Duodenal mucosa (tissue), 2 donors: ENCODE results near the gene HHAT.

Source experiments
- H3K27ac ChIP-seq: one replicate; pipeline ENCODE4 v1.7.0; 2013; ENCODE audit warnings: low read depth, low read length
- H3K27me3 ChIP-seq, 2 donors: one replicate each; pipeline ENCODE4 v1.7.0; 2013; ENCODE audit warnings: low read length in 2 of 2, control low read depth in 1 of 2; ENCODE audit not compliant: insufficient read depth in 2 of 2, control insufficient read depth in 1 of 2
- H3K36me3 ChIP-seq, 2 donors: one replicate each; pipeline ENCODE4 v1.7.0; 2013; ENCODE audit warnings: low read length in 2 of 2, control low read depth in 1 of 2; ENCODE audit not compliant: insufficient read depth in 2 of 2, control insufficient read depth in 1 of 2
- H3K4me1 ChIP-seq, 2 donors: one replicate each; pipeline ENCODE4 v1.7.0; 2013; ENCODE audit warnings: low read length in 2 of 2, control low read depth in 1 of 2; ENCODE audit not compliant: insufficient read depth in 2 of 2, control insufficient read depth in 1 of 2
- H3K4me3 ChIP-seq, 2 donors: one replicate each; pipeline ENCODE4 v1.7.0; 2013; ENCODE audit warnings: low read length in 2 of 2, low read depth in 1 of 2
- H3K9ac ChIP-seq, 2 donors: one replicate each; pipeline ENCODE4 v1.7.0; 2013; ENCODE audit warnings: low read length in 2 of 2, low read depth in 1 of 2
- H3K9me3 ChIP-seq, 2 donors: one replicate each; pipeline ENCODE4 v1.7.0; 2013; ENCODE audit warnings: low read length in 2 of 2, control low read depth in 1 of 2; ENCODE audit not compliant: control insufficient read depth in 1 of 2

HHAT gene

DNA sequence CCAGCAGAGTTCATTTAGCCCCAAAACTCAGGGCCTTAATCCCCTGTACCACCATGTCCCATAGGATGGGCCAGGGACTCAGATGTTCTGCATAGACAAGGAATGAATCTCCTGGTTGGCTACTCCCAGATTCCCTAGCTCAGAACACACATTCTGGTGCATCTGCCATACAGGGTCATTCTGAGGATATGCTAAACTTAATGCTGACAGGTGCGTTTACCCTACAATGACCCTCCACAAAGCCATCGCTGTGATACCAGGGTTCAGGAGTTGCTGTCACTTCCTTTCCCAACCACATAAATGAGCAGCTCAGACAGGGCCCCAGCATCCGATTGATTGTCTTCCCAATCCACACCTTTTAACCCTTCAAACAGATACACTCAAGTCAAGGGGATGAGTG lies 32.0 kb upstream of the HHAT start:
- H3K36me3 ChIP-seq: no peaks in the 10 kb centered on the region
- H3K4me3 ChIP-seq: no peak overlapping the region
- H3K9ac ChIP-seq: no peak overlapping the region
- peaks cover 6 to 13% of the 10 kb centered on the region in 2 donors for H3K4me1 ChIP-seq
- no peaks in the 10 kb centered on the region for H3K9me3 ChIP-seq
- H3K27ac ChIP-seq: no peak overlapping the region
- peaks cover 0 to 5% of the 10 kb centered on the region in 2 donors for H3K27me3 ChIP-seq

DNA sequence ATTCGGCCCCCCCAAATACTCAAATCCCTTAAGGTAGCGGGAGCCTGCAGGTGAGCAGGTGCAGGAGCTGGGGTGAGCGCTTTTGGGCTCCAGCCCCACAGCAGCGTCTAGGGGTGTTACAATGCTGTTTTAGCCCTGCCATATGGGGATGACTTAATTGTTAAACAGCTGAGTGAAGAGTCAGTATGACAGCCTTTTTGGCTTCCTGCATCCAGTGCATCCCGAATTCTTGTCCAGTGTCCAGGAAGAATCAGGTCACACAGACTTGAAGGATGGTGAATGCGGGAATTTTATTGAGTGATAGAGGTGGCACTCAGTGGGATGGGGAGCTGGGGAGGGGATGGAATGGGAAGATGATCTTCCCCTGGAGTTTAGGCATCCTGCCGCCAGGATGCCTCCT lies 30.4 kb upstream of the HHAT start:
- Histone ChIP-seq H3K36me3 (no peaks in the 10 kb centered on the region), H3K27ac (no peak overlapping the region), H3K9ac (no peak overlapping the region), H3K4me1 (peaks cover 6% of the 10 kb centered on the region in 2 donors), H3K9me3 (no peaks in the 10 kb centered on the region), H3K27me3 (peaks cover 0 to 5% of the 10 kb centered on the region in 2 donors), H3K4me3 (no peak overlapping the region)

DNA sequence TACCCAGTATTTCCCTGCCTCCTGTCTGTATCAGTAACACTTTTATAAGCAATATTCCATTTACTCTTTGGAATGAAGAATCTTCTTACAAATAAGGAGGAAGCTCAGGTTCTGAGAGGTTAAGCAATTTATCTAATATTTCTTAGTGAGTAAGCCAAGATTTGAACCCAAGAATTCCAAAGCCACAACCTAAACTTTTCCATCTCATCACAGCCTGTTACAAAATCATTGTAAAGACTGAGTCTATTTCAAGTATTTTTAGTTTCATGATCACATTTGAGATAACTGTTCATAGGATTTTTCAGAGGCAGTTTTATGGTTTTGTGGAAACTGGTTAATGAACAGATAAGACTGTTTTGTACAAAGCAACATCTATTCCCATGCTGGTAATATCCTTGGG lies 29.8 kb upstream of the HHAT start:
- Histone ChIP-seq H3K4me1 (peaks cover 3 to 6% of the 10 kb centered on the region in 2 donors), H3K9me3 (no peaks in the 10 kb centered on the region), H3K27ac (no peak overlapping the region), H3K36me3 (no peaks in the 10 kb centered on the region), H3K4me3 (no peak overlapping the region), H3K27me3 (no peaks in the 10 kb centered on the region), H3K9ac (no peak overlapping the region)

DNA sequence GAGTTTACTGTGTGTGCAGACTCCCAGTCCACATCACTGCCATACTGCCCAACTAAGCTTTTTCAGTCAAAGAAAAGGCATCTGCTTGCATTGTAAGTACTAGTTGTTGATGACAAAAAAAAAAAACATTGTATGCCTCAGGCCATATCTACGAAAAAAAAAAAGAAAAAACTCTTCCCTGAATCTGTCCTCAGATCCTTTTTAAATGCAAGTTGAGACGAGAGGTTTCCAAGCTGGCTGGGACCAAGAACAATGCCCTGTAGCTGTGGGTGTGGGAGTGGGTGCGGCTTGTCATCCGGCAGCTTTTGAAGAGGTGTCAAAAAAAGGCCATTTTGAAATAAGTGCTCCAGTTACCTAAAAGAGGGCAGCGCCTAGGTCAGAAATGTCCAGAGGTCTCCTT lies 29.2 kb upstream of the HHAT start:
- Histone ChIP-seq H3K4me1 (peaks cover 3 to 5% of the 10 kb centered on the region in 2 donors), H3K27ac (no peak overlapping the region), H3K36me3 (no peaks in the 10 kb centered on the region)

DNA sequence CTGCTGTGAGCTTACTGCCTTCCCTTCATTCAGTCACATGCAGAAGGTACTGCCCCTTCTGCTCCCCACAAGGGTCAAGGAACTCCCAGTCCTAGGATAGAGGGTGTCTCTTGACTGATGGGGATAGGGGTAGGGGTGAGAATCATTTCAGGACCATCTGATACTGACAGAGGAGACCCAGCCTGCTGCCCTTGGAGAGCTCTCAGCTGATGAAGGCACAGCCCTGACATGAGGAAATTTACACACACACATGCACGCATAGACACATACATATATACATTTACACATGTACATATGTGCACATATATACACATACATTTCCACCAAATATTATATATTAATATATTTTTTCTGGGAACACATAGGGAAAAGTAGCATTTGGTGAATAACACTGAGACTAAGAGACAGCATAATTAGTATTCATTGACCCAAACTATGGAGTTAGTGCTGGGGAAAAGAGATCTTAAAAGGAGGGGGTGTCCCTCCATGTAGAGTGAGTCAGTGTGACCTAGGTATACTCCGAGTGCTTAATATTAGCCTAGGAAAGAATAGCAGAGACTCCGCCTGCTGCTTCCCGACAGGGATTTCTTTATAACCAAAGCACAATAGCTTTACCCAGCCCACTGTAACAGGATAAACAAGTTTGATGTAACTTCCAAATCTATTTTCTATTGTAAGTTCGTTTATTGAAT lies 27.6 kb upstream of the HHAT start:
- Histone ChIP-seq H3K4me3 (no peak overlapping the region), H3K9me3 (no peaks in the 10 kb centered on the region), H3K36me3 (no peaks in the 10 kb centered on the region), H3K27me3 (no peaks in the 10 kb centered on the region), H3K4me1 (no peaks in the 10 kb centered on the region), H3K9ac (no peak overlapping the region), H3K27ac (no peak overlapping the region)

More for the DNA sequence above, 29.2 kb upstream of the HHAT start:
- H3K9ac ChIP-seq: no peak overlapping the region
- no peaks in the 10 kb centered on the region for H3K27me3 ChIP-seq
- H3K9me3 ChIP-seq: no peaks in the 10 kb centered on the region
- H3K4me3 ChIP-seq: no peak overlapping the region

DNA sequence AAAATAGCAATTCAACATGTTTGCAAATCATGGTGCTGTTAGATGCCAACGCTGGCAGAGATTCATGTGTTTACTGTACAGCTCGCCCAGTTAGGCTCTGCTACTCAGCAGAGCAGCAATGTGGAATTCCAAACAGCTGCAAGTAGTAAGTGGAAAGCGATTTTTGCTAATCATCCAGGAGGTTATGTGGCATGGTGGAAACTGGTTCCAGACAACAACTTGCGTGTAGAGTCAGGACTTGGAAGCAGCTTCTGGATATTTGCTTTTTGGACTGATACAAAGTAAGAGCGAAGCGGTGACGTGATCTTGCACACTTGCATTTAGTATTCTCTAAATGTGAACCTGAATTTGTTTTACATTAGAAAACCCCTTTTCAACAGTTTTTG lies 27.1 kb upstream of the HHAT start:
- Histone ChIP-seq H3K27me3 (no peaks in the 10 kb centered on the region), H3K9me3 (no peaks in the 10 kb centered on the region), H3K4me1 (no peaks in the 10 kb centered on the region), H3K9ac (no peak overlapping the region), H3K27ac (no peak overlapping the region), H3K4me3 (no peak overlapping the region), H3K36me3 (no peaks in the 10 kb centered on the region)

DNA sequence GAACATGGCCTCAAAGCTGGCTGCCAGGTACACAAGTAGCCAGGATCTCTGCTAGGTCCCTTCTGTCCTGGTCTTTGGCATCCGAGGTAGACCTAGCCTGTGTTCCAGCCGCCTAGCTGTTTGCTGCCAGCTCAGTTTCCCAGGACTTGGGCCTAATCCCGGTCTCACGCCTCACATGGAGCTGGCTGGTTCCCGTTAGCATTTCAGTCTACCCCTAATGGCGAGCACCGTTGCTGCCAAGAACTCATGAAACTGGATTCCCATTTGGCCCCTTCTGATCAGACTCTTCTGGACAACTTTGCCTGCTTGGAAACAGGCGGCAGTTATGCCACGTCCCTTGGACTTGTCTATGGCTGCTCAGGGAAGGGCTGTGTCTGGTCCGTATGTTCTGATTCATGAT lies 26.2 kb upstream of the HHAT start:
- Histone ChIP-seq H3K27ac (no peak overlapping the region), H3K36me3 (no peaks in the 10 kb centered on the region), H3K9ac (no peak overlapping the region), H3K4me3 (no peak overlapping the region), H3K4me1 (no peaks in the 10 kb centered on the region), H3K27me3 (no peaks in the 10 kb centered on the region), H3K9me3 (no peaks in the 10 kb centered on the region)

DNA sequence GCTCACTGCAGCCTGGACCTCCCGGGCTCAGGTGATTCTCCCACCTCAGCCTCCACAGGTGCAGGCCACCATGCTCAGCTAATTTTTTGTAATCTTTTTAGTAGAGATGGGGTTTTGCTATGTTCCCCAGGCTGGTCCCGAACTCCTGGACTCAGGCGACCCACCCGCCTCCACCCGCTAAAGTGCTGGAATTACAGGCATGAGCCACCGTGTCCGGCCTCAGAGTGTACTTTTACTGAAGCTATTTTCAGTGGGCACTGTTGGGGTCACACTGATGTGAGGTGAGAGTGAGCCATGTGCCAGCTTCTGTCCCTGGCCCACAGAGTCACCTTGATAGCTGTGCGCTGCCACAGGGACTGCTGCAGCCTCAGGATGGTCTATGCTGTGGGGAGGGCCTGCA lies 25.3 kb upstream of the HHAT start:
- Histone ChIP-seq H3K27me3 (no peaks in the 10 kb centered on the region), H3K4me1 (no peaks in the 10 kb centered on the region), H3K9me3 (no peaks in the 10 kb centered on the region)

DNA sequence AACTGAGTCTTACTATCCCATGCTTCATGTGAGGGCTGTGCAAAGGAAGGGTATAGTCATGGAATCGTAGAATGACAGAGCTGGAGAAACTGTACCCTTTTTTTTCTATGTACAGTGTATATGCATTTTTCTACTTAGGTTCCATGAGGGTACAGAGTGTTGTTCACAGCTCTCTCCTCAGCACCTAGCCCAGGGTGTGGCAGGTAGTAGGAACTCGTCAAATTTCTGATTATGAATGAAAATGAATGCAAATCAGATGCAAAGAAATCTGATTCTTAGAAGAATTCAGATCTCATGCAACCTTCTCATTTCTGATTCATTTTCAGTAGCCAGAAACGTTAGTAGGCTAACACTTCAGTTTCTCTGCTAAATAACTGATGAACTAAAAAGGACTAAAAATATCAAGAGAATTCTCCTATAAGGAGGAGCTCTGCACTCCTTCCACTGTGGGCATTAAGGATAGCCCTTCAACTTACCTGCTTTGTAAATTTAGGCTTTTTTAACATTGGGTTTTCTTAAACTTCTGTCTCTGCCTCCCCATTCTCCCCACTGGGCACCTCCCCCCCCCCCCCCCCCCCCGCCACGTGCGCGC lies 18.0 kb upstream of the HHAT start:
- H3K4me1 ChIP-seq: peaks cover 0 to 4% of the 10 kb centered on the region in 2 donors
- peaks cover 0 to 5% of the 10 kb centered on the region in 2 donors for H3K27me3 ChIP-seq
- H3K27ac ChIP-seq: no peak overlapping the region
- no peaks in the 10 kb centered on the region for H3K9me3 ChIP-seq
- H3K4me3 ChIP-seq: no peak overlapping the region
- H3K9ac ChIP-seq: no peak overlapping the region
- H3K36me3 ChIP-seq: no peaks in the 10 kb centered on the region

More for the DNA sequence above, 25.3 kb upstream of the HHAT start:
- Histone ChIP-seq H3K36me3 (no peaks in the 10 kb centered on the region), H3K27ac (no peak overlapping the region), H3K4me3 (no peak overlapping the region), H3K9ac (no peak overlapping the region)

DNA sequence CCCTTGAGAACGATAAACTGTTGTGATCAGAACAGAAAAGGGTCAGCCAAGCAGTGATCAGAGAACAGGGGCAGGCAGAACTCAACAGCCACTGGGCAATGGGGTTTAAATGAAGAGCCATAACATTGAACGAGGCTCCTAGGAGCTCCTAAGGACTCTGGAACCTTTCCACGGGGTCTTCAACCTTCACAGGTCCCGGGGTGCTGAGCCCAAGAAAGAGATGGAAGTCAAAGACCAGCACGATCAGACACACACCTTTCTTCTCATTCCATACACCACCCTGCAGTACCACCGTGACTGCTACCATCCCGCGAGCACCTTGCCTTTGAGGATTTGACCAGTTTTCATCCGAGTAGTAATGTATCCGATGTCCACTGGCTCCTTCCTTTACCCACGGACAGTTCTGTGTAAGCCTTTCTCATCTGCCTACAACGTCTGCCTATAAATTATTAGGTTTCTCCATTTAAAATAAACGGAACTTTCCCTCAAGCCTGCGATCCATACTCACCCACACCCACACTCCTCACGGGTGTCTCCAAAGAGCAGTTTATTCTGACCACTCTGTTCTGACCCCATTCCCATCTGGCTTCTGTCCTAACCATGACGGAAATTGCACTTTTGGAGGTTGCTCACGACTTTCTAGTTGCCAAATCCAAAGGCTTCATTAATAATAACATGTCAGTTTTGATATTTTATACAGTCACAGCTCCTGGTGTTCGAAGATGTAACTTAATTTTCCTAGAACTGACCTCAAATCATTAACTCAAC lies 16.8 kb upstream of the HHAT start:
- Histone ChIP-seq H3K4me1 (peaks cover 0 to 4% of the 10 kb centered on the region in 2 donors), H3K4me3 (peak overlapping the region; percentile 53 to 65), H3K9ac (peak overlapping the region in 1 of 2 donors; percentile 41), H3K27me3 (peaks cover 0 to 5% of the 10 kb centered on the region in 2 donors), H3K27ac (no peak overlapping the region), H3K9me3 (no peaks in the 10 kb centered on the region), H3K36me3 (no peaks in the 10 kb centered on the region)
